SK-N-SH treated with all-trans-retinoic acid at 6 μM for 48 hours (cell line): ENCODE data around the gene LHB.

ENCODE experiments used
- ARNTL ChIP-seq: fragments of 450-650 bp; formaldehyde crosslinking; IDR thresholded peaks from 2 replicates; pipeline ENCODE4 v1.5.0; 2020; ENCODE audit warnings: low read depth, mild to moderate bottlenecking, moderate library complexity, borderline replicate concordance
- OSR1 ChIP-seq: fragments of 250-450 bp; sonication (Bioruptor Pico); IDR thresholded peaks from 2 replicates; pipeline ENCODE4 v1.8.0; 2022; ENCODE audit warnings: moderate library complexity, mild to moderate bottlenecking, inconsistent platforms
- RARB ChIP-seq: fragments of 250-450 bp; sonication (Bioruptor Pico); IDR thresholded peaks from 2 replicates; pipeline ENCODE4 v1.8.0; 2021; ENCODE audit warnings: mild to moderate bottlenecking, moderate library complexity
- ZNF70 ChIP-seq: fragments of 450-650 bp; formaldehyde crosslinking; IDR thresholded peaks from 2 replicates; pipeline ENCODE4 v1.5.0; 2020; ENCODE audit warnings: mild to moderate bottlenecking, moderate library complexity
- TF ChIP-seq, protein P1 (sequence below): fragments of 250-450 bp; sonication (Bioruptor Pico); IDR thresholded peaks from 2 replicates; pipeline ENCODE4 v1.5.1; 2020; ENCODE audit warnings: low read depth, mild to moderate bottlenecking, moderate library complexity
- TF ChIP-seq, protein P2 (sequence below): fragments of 250-450 bp; sonication (Bioruptor Pico); IDR thresholded peaks from 2 replicates; pipeline ENCODE4 v1.8.0; 2020; ENCODE audit warnings: mild to moderate bottlenecking, moderate library complexity, borderline replicate concordance

DNA sequence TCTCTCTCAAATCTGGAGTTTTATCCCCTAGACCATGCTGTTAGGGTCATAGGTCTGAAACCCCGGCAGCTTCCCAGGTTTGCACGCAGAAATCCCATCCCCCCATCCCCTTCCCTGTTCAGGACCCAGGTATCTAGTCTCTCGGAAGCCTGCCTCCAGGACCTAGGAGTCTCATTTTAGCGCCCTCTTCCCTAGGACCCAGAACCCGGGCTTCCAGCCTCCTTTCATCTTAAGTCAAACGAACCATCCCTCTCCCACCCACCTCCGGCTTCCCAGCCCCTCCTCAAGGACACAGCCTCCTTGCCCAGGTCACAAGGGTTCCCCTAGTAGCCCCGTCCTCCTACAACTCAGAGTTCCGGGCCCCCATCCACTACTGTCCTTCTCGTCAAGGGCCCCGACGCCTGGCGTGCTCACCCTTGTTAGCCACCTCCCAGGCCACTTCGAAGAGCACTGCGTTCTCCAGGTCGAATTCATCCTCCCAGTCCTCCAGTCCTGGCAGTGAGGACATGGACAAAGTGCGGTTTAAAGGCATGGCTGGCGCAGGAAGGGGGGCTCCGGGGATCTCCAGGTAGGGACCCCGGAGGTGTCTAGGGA lies 24.2 kb downstream of the LHB start:
- TF ChIP-seq, protein P1, sequence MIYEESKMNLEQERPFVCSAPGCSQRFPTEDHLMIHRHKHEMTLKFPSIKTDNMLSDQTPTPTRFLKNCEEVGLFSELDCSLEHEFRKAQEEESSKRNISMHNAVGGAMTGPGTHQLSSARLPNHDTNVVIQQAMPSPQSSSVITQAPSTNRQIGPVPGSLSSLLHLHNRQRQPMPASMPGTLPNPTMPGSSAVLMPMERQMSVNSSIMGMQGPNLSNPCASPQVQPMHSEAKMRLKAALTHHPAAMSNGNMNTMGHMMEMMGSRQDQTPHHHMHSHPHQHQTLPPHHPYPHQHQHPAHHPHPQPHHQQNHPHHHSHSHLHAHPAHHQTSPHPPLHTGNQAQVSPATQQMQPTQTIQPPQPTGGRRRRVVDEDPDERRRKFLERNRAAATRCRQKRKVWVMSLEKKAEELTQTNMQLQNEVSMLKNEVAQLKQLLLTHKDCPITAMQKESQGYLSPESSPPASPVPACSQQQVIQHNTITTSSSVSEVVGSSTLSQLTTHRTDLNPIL (CRISPR knock-in tag), result no peak
- TF ChIP-seq, protein P2, sequence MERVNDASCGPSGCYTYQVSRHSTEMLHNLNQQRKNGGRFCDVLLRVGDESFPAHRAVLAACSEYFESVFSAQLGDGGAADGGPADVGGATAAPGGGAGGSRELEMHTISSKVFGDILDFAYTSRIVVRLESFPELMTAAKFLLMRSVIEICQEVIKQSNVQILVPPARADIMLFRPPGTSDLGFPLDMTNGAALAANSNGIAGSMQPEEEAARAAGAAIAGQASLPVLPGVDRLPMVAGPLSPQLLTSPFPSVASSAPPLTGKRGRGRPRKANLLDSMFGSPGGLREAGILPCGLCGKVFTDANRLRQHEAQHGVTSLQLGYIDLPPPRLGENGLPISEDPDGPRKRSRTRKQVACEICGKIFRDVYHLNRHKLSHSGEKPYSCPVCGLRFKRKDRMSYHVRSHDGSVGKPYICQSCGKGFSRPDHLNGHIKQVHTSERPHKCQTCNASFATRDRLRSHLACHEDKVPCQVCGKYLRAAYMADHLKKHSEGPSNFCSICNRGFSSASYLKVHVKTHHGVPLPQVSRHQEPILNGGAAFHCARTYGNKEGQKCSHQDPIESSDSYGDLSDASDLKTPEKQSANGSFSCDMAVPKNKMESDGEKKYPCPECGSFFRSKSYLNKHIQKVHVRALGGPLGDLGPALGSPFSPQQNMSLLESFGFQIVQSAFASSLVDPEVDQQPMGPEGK, result no peak
- TF ChIP-seq OSR1 (CRISPR knock-in tag), result no peak
- no peak for TF ChIP-seq ARNTL (CRISPR knock-in tag)
- no peak for TF ChIP-seq RARB
- TF ChIP-seq ZNF70, result no peak
